ENCODE results near the gene COX6A1.

COX6A1 gene

DNA sequence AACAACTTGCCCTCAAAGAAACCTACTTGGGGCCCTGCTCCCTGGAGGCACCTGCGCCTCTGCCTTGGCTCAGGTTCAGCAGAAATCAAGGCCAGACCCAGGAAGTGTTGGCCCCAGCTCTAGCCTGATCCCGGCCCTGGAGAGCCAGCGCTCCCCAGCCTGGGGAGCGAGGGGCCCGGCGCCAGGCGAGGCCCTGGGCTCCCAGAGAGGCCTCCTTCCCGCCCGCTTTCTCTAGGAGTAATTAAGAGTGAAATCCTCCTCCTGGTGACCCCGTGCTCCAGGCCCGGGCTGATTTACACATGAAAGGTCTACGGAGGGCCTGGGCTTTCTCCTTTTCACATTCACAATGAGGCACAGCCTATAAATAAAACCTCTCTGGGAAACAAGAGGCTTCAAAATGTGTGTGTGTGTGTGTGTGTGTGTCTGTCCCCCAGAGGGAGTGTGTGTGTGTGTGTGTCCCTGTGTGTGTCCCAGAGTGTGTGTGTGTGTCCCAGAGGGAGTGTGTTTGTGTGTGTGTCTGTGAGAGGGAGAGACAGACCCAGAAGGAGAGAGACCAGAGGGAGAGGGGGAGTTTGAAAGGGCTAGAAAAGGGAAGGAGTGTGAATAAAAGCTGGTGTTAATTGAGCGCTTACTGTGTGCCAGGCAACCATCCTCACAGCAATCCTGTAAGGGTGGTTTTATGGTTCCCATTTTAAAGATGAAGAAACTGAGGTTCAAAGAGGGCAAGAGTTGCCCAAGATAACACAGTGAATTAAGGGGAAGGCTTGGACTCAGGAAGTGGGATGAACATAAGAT is 23.8 kb upstream of the COX6A1 start:
- TF ChIP-seq, protein P1, sequence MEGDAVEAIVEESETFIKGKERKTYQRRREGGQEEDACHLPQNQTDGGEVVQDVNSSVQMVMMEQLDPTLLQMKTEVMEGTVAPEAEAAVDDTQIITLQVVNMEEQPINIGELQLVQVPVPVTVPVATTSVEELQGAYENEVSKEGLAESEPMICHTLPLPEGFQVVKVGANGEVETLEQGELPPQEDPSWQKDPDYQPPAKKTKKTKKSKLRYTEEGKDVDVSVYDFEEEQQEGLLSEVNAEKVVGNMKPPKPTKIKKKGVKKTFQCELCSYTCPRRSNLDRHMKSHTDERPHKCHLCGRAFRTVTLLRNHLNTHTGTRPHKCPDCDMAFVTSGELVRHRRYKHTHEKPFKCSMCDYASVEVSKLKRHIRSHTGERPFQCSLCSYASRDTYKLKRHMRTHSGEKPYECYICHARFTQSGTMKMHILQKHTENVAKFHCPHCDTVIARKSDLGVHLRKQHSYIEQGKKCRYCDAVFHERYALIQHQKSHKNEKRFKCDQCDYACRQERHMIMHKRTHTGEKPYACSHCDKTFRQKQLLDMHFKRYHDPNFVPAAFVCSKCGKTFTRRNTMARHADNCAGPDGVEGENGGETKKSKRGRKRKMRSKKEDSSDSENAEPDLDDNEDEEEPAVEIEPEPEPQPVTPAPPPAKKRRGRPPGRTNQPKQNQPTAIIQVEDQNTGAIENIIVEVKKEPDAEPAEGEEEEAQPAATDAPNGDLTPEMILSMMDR (conservative IDR thresholded peaks at IDR 0.05) = no peak
- no peak overlapping the region for H3K27ac ChIP-seq

DNA sequence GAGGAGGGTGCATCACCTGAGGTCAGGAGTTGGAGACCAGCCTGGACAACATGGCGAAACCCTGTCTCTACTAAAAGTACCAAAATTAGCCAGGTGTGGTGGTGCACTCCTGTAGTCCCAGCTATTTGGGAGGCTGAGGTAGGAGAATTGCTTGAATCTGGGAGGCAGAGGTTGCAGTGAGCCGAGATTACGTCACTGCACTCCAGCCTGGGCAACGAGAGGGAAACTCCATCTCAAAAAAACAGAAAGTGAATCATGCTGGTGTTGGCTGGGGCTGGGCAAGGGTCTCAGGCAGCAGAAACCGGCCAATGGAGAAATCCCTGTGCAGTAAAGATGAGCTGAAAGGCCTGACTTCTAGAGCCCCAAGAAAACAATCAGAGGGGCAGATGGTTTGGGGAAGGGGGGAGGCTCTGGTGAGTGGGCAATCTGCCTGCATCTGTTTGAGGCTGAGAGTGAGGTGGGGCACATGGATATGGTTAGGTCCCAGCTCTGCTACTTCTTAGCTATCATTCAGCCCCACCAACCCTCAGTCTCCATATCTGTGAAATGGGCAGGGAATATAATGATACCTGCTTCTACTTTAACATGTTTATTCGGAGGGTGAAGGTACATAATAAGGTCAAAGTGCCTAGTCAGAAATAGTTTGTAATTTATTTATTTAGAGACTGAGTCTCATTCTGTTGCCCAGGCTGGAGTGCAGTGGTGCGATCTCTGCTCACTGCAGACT is 21.3 kb upstream of the COX6A1 start:
- TF ChIP-seq, protein P1 (conservative IDR thresholded peaks at IDR 0.05) = no peak

DNA sequence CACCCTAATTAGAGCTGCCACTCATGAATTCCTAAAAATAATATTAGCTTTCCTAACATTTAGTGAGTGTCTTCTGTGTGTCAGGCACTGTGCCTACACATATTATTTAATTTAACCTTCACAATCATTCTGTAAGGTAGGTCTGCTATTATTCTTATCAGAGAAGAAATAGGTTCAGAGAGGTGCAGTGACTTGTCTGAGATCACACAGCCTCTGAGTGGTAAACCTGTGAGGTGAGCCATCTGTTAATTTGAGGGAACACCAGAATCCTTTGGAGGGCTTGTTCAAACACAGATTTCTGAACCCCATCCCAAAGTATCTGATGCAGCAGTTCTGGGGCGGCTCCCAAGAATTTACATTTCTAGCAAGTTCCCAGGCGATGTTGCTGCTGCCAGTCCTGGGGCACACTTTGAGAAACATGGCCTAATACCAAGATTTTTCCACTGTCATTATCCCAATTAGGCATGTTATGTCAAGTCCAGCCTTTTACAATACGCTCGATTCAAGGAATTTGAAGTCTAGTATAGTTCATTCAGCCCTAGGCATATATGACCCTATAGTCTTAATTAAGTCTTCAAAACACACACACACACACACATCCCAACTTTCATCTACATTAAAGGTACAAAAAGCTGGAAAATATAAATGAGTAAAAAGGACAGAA is 19.9 kb upstream of the COX6A1 start:
- TF ChIP-seq, protein P1 (conservative IDR thresholded peaks at IDR 0.05) = no peak
- H3K27ac ChIP-seq = no peak overlapping the region

More for the DNA sequence above, 21.3 kb upstream of the COX6A1 start:
- no peak overlapping the region for H3K27ac ChIP-seq

DNA sequence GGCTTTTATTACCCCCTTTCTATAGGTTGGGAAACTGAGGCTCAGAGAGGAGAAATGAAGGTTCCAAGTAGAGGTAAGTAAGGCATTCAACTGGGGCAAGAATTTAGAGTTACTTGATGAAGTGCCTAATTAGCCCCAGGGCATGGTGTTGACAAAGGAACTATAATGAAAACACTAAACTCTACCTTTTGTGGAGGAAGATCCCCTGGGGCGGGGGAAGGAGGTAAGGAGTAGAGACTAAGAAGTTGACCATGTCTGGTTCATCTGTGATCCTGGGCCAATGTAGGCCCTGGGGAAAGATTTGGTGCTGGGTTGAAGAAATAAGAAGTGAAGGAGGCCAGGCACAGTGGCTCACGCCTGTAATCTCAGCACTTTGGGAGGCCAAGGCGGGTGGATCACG is 16.2 kb upstream of the COX6A1 start:
- TF ChIP-seq, protein P1 (conservative IDR thresholded peaks at IDR 0.05) = no peak
- H3K27ac ChIP-seq = no peak overlapping the region

DNA sequence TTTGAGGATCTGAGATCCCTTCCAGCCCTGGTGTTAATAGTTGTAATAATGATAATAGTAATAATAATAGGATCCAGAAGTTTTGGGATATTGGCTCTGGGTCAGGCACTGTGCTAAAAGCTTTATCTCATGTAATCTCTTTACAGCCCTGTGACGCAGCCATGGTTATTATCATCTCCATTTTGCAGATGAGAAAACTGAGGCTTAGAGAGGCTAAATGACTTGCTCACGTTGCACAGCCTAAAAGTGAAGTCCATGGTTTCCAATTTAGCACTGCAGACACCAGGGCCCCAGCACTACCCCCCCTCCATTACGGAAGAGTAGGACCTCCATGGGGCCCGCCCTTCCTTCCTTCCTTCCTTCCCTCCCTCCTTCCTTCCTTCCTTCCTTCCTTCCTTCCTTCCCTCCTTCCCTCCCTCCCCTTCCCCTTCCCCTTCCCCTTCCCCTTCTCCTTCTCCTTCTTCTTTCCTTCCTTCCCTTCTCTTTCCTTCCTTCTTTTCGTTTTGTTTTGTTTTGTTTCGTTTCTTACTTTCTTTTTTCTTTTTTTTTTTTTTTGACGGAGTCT is 14.9 kb upstream of the COX6A1 start:
- TF ChIP-seq, protein P1 (conservative IDR thresholded peaks at IDR 0.05) = no peak
- H3K27ac ChIP-seq = no peak overlapping the region

DNA sequence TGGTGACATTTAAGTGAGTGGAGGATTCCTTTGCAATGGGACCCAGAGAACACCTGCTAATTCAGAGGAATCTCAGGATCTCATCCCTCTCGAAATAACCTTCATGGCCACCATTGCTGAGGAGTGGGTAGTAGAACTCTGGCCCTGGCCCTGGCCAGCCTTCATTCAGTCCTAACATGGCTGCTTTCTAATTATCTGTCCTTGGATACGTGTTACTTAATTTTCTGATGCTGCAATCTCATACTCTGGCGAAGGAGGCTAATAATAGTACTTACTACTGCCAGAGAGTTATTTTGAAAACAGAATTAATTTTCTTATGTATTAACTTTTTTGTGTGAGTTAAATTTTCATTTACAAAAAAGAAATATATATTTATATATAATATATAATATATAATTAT is 12.1 kb upstream of the COX6A1 start:
- TF ChIP-seq, protein P1 (conservative IDR thresholded peaks at IDR 0.05) = no peak
- H3K27ac ChIP-seq = no peak overlapping the region
